Hepatocyte (in vitro differentiated cells): Measurements from ENCODE around the gene TRIM9. TPM values are rescaled to one million over a fixed set of nuclear protein-coding genes. Genes with fewer than 3 reads are reported as not detected.

ENCODE experiments used
- DNase-seq: peaks from one replicate; pipeline ENCODE4 v3.0.0-alpha.2; 2016; ENCODE audit warnings: low spot score
- H2AFZ ChIP-seq: fragments of 200-600 bp; sonication (generic); 2 replicates; pipeline ENCODE4 v1.6.0; 2016; ENCODE audit warnings: antibody characterized with exemption, mild to moderate bottlenecking
- H3K27ac ChIP-seq: fragments of 200-600 bp; sonication (generic); 2 replicates; pipeline ENCODE4 v1.5.1; 2016; ENCODE audit warnings: mild to moderate bottlenecking
- H3K27me3 ChIP-seq: fragments of 200-600 bp; sonication (generic); 2 replicates; pipeline ENCODE4 v1.6.1; 2016
- H3K36me3 ChIP-seq: fragments of 200-600 bp; sonication (generic); replicated peaks from 2 replicates; pipeline ENCODE4 v1.5.1; 2016; ENCODE audit warnings: low read depth; ENCODE audit not compliant: insufficient read depth
- H3K4me1 ChIP-seq: fragments of 200-600 bp; sonication (generic); 2 replicates; pipeline ENCODE4 v1.5.1; 2016; ENCODE audit warnings: mild to moderate bottlenecking, moderate library complexity; ENCODE audit not compliant: insufficient read depth
- H3K4me2 ChIP-seq: fragments of 200-600 bp; sonication (generic); 2 replicates; pipeline ENCODE4 v1.6.0; 2016
- H3K4me3 ChIP-seq: fragments of 200-600 bp; sonication (generic); 2 replicates; pipeline ENCODE4 v1.5.1; 2016; ENCODE audit warnings: mild to moderate bottlenecking
- H3K79me2 ChIP-seq: fragments of 200-600 bp; sonication (generic); 2 replicates; pipeline ENCODE4 v1.6.0; 2017; ENCODE audit warnings: mild to moderate bottlenecking
- H3K9me2 ChIP-seq: fragments of 200-600 bp; sonication (generic); replicated peaks from 2 replicates; pipeline ENCODE4 v1.6.0; 2017; ENCODE audit warnings: mild to moderate bottlenecking; ENCODE audit not compliant: insufficient read depth
- H3K9me3 ChIP-seq: fragments of 200-600 bp; sonication (generic); 2 replicates; pipeline ENCODE4 v1.5.1; 2016; ENCODE audit warnings: low read depth, mild to moderate bottlenecking
- H4K20me1 ChIP-seq: fragments of 200-600 bp; sonication (generic); 2 replicates; pipeline ENCODE4 v1.6.0; 2016; ENCODE audit warnings: mild to moderate bottlenecking; ENCODE audit not compliant: insufficient read depth, poor library complexity, severe bottlenecking
- EZH2 ChIP-seq: fragments of 200-600 bp; sonication (generic); IDR thresholded peaks from 2 replicates; pipeline ENCODE4 v1.6.1; 2016; ENCODE audit warnings: antibody characterized with exemption, mild to moderate bottlenecking, borderline replicate concordance
- EZH2phosphoT487 ChIP-seq: fragments of 200-600 bp; sonication (generic); IDR thresholded peaks from one replicate; pipeline ENCODE4 v1.6.1; 2018; ENCODE audit warnings: antibody characterized with exemption, mild to moderate bottlenecking, low read depth, moderate library complexity; ENCODE audit not compliant: unreplicated experiment, severe bottlenecking
- WGBS: methylation state at CpG from one replicate; pipeline ENCODE4 v1.1.6; 2016; ENCODE audit warnings: low lambda C conversion rate; ENCODE audit errors: missing lambda C conversion rate; 5-methylcytosine and 5-hydroxymethylcytosine counted together
- polyA plus RNA-seq: library from polyadenylated mRNA; unstranded; fragments of >200 nt; fragmentation: Nextera tagmentation; extraction: Ambion mirVana; gene quantifications from 2 replicates; pipeline ENCODE4 v1.2.1, GENCODE V29; 2016
- total RNA-seq: library from RNA; depleted of rRNA; stranded (reverse); fragments of >200 nt; gene quantifications from 2 replicates; pipeline ENCODE4 v1.2.3, GENCODE V29; 2014
- TF ChIP-seq, protein P1 (sequence below): fragments of 200-600 bp; sonication (generic); IDR thresholded peaks from 2 replicates; pipeline ENCODE4 v1.5.1; 2016; ENCODE audit warnings: antibody characterized with exemption, mild to moderate bottlenecking; ENCODE audit not compliant: poor library complexity

TRIM9 gene
- total and polyA plus RNA-seq, 2 experiments from 2014 or later, result 0.10 to 0.94 TPM

DNA sequence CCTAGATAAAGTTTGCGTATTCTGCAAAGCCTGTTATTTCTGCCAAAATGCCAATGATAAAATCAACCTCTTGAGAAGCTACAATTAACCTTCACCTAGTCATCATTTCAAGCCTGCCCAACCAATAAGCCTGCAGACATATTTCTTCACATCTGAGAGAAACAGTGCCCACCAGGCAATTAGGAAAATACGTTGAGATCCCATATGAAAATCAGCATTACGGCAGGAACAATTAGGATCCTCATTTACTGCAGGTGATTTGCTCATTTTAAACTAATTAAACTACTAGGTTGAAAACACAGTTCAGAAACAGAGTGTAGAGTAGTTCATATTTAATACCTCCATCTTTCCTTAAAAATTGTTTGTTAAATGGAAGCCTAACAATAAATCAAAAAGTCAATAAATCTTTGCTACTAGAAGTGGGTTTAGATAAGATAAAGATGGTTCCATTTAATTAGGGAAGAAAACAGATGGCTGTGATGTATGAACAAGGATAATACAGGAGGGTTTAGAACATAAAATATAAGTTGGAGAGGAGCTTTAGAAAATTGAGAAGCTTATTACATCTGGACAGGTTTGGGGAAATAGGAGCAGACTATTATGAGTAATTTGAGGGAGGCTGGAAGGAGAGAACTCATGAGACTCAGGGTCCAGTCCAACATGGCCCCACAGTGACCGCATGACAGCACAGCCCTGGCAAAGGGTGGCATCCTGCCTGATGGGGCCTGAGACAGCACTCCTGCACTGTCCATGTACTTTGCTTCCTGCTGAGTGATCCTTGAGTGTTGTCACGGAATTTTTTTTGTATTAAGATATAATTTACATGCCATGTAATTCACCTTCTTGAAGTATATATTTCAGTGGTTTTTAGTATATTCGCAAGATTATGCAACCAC, 123.8 kb downstream of the TRIM9 start:
- Histone ChIP-seq H3K9me2 (no peaks in the 10 kb centered on the region), H3K4me1 (no peaks in the 10 kb centered on the region), H4K20me1 (no peaks in the 10 kb centered on the region), H3K79me2 (no peaks in the 10 kb centered on the region), H3K36me3 (no peaks in the 10 kb centered on the region), H2AFZ (no peak overlapping the region), H3K9me3 (no peaks in the 10 kb centered on the region), H3K27ac (no peak overlapping the region), H3K27me3 (no peaks in the 10 kb centered on the region), H3K4me3 (no peak overlapping the region), H3K4me2 (no peak overlapping the region)
- WGBS, result 81% methylated on average over 6 of the region's 6 CpGs
- no peak for TF ChIP-seq EZH2
- TF ChIP-seq EZH2phosphoT487, result no peak
- DNase-seq, result no peak

DNA sequence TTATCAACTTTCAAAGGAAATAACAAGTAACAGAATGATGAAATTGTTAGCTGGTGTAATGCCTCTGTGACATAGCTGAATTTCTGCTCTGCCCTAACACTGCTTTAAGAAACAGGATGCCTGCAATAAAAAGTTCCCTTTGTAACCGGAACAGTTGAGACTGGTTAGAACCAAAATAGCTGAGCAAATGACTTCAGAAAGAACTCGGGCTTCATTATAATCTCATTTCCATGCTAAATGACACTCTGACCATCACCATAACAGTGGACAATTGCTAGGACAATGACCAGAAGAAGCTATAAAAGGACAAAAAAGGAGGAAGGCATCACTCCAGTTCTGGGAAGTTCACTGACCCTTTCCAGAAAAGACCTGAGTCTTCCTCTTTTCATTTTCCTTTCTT, 127.1 kb downstream of the TRIM9 start:
- no peak for DNase-seq
- Histone ChIP-seq H3K79me2 (no peaks in the 10 kb centered on the region), H2AFZ (no peak overlapping the region), H3K36me3 (no peaks in the 10 kb centered on the region), H3K9me2 (no peaks in the 10 kb centered on the region), H4K20me1 (no peaks in the 10 kb centered on the region), H3K4me2 (no peak overlapping the region), H3K27me3 (no peaks in the 10 kb centered on the region), H3K4me3 (no peak overlapping the region), H3K27ac (no peak overlapping the region), H3K4me1 (no peaks in the 10 kb centered on the region), H3K9me3 (no peaks in the 10 kb centered on the region)
- 63% methylated on average over 2 of the region's 2 CpGs for WGBS
- no peak for TF ChIP-seq EZH2phosphoT487
- TF ChIP-seq, protein P1, sequence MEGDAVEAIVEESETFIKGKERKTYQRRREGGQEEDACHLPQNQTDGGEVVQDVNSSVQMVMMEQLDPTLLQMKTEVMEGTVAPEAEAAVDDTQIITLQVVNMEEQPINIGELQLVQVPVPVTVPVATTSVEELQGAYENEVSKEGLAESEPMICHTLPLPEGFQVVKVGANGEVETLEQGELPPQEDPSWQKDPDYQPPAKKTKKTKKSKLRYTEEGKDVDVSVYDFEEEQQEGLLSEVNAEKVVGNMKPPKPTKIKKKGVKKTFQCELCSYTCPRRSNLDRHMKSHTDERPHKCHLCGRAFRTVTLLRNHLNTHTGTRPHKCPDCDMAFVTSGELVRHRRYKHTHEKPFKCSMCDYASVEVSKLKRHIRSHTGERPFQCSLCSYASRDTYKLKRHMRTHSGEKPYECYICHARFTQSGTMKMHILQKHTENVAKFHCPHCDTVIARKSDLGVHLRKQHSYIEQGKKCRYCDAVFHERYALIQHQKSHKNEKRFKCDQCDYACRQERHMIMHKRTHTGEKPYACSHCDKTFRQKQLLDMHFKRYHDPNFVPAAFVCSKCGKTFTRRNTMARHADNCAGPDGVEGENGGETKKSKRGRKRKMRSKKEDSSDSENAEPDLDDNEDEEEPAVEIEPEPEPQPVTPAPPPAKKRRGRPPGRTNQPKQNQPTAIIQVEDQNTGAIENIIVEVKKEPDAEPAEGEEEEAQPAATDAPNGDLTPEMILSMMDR, result no peak
- TF ChIP-seq EZH2, result no peak

DNA sequence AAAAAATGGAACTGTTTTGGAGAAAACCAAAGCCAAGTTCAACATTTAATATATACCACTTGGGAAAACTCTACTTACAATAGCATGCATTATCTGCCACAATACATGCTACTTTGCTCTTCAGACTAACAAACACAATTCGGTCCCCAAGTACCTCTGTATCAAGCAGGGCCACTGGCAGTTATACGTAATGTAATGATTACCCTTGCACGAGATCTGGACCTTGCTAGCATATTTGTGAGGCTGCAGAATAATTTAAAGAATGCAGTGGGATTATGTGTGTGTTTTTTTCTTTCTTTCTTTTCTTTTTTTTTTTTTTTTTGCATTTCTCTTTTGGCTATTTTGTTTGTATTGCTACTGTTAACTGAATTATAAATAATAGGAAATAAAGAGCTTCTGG, 127.8 kb downstream of the TRIM9 start:
- TF ChIP-seq, protein P1, result no peak
- TF ChIP-seq EZH2, result no peak
- no peak for TF ChIP-seq EZH2phosphoT487
- Histone ChIP-seq H3K27me3 (no peaks in the 10 kb centered on the region), H3K4me3 (no peak overlapping the region), H3K9me3 (no peaks in the 10 kb centered on the region), H3K27ac (no peak overlapping the region), H3K36me3 (no peaks in the 10 kb centered on the region), H3K4me1 (peaks cover 4% of the 10 kb centered on the region), H3K9me2 (no peaks in the 10 kb centered on the region), H4K20me1 (no peaks in the 10 kb centered on the region), H3K79me2 (no peaks in the 10 kb centered on the region), H2AFZ (no peak overlapping the region), H3K4me2 (no peak overlapping the region)
- 47% methylated on average over 3 of the region's 3 CpGs for WGBS
- DNase-seq, result no peak

DNA sequence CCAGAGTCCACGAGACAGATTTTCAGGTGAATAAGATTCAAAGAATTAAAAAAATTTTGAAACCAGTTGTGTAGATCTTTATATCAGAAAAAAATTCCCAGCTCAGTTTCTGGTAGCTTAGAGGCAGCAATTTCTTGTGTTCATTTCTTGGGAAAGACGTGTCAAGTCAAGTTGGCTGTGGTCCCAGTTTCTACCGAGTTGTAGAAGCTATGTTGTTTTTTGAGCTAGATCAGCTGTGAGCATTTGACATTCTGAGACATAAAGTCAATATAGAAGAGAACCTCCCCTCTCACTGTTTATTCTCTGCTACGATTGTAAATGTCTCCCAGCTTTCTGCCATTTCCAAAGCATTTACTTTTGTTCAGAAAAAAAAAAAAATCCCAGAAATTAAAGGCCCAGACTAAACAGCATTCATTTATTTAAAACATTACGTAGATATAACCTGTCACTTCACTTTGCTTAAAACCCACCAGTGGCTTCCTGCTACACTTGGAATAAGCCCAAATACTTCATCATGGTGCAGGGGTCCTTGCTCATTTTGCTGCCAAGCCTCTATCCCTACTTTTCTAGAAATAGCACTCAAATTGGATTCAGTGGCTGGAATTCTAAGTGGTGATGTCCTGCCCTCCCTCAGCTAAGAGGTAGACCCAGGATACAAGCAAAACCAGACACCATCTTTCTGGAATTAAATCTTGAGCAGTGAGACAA, 130.1 kb downstream of the TRIM9 start:
- no peaks in the 10 kb centered on the region for H3K9me2 ChIP-seq
- no peaks in the 10 kb centered on the region for H4K20me1 ChIP-seq
- H3K4me2 ChIP-seq, result peak overlapping the region; percentile 22
- peak; percentile 88 for DNase-seq
- no peaks in the 10 kb centered on the region for H3K79me2 ChIP-seq
- no peaks in the 10 kb centered on the region for H3K27me3 ChIP-seq
- no peaks in the 10 kb centered on the region for H3K36me3 ChIP-seq
- H3K4me1 ChIP-seq, result peaks cover 17% of the 10 kb centered on the region
- no peak overlapping the region for H2AFZ ChIP-seq
- 29% methylated on average over 5 of the region's 5 CpGs for WGBS
- H3K4me3 ChIP-seq, result no peak overlapping the region
- peak overlapping the region; percentile 48 for H3K27ac ChIP-seq
- H3K9me3 ChIP-seq, result no peaks in the 10 kb centered on the region
- TF ChIP-seq EZH2phosphoT487 (no peak), EZH2 (no peak)
- TF ChIP-seq, protein P1, result no peak
